HG02763 (cell line): Measurements from ENCODE around the gene SYT9.

Source experiments
- ATAC-seq: cut with Tn5 transposase; IDR thresholded peaks from one replicate; pipeline ENCODE4 v1.9.1; 2021; ENCODE audit warnings: mild to moderate bottlenecking, moderate library complexity; ENCODE audit not compliant: unreplicated experiment

The SYT9 gene

DNA sequence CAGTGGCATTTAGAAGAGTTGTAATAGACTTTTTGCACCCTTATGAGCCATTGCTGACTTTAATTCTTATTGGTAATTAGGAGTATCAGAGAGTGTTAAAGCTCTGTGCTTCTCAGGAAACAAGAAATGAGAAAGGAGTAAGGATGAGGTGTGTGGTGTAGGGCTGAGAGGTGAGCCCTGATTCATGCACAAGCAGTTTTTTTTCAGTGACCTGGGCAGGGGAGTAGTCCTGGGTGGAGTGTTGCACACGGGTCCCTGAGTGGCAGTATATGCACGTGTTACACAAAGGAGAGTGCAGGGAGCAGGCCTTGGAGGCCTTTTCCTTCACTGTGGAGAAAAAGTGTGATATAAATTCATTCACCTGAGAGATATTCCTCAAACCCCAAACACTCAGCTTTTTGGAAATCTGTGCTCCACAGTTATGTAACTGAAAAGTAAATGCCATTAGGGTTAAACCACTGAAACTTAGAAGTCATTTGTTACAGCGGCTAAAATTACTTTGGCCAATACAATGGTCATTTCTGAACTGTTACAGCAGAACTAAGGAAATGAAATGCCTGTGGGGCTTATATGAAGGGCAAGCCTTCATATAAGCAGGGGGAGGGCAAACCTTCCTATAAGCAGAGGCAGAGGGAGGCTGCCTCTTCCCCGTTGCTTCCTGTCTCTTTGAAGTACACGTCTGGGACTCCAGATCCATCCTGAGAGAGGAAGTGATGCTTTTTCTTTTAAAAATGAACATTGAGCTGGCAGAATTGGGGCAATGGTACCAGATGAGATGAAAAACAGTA is 171.0 kb downstream of the SYT9 start:
- ATAC-seq: no peak

DNA sequence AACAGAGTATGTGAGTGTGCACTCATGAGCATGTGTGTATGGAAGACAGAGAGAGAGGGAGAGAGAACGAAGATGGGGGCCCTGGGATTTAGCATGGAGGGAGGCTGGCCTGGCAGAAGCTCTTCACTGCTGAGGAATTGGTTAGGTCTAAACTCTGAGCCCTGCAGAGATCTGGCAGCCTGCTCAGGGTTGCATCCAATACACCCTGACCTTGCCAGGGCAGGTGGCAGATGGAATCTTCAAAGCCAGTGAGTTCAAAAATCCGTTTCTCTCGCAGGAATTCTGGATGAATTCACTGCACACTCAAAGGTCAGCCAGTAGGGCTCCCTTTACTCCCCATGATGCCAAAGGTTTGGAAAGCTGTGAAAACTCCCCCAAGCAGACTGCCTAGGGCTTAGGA is 172.2 kb downstream of the SYT9 start:
- ATAC-seq: no peak

DNA sequence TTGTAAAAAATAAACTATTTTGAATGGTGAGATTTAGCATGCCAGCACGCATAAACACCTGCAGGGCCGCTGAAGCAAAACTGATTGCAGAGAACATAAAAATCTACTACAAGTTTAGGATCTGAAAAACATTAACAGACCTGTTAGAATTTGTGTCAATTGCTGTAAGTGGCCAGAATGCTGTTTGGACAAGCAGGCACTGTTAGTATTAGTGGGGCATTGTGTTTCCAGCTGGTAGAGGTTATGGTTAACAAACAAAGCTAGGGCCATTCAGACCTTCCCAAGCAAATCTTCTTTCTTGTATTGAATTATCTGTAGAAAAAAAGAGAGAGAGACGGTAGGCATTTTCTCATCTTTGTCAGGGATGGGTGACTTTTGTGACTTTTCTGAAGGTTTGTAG is 176.0 kb downstream of the SYT9 start:
- no peak for ATAC-seq

DNA sequence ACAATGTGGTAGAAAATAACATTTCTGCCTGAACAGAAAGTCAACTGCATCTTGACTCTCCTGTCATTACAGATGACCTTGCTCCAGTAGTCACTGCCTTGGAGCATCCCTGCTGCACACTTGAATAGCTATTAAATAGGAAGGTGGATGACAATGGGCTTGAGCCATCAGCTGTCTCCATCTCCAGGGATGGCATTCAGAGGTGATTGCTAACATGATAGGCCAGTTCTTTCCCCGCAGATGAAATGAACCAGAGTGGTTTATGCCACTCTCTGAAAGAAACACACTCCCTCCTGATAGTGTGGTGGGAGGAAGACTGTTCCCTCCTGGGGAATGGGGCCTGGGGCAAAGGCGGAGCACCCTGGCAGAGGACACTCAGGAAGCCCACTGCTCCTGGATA is 176.5 kb downstream of the SYT9 start:
- ATAC-seq: no peak

DNA sequence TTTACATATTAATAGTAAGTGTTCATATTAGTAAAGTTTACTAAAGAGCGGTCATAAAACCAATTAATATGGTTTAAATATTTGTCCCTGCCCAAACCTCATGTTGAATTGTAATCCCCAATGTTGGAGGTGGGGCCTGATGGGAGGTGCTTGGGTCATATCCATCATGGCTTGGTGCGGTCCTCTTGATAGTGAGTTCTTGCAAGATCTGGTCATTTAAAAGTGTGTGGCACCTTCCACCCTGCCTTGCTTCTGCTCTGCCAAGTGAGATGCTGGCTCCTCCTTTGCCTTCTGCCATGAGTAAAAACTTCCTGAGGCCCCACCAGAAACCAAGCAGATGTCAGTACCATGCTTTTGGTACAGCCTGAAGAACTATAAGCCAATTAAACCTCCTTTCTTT is 178.8 kb downstream of the SYT9 start:
- no peak for ATAC-seq

DNA sequence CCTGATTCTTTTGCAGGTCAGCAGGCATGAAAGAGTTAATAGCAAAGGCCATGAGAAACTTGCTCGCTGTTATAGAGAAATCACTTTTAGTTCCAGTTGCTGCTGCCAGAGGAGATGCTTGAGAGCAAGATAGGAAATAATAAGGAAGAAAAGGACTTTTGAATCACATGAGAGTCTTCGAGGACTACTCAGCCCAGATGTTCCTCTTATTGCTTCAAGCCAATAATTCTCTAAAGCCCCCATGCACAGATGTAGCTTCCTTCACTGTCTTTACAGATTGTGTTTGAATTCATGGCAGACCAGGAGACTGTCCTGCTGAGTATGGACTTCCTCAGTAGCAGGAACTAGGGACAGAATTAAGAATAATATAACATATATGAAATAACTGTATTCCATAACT is 183.5 kb downstream of the SYT9 start:
- no peak for ATAC-seq

DNA sequence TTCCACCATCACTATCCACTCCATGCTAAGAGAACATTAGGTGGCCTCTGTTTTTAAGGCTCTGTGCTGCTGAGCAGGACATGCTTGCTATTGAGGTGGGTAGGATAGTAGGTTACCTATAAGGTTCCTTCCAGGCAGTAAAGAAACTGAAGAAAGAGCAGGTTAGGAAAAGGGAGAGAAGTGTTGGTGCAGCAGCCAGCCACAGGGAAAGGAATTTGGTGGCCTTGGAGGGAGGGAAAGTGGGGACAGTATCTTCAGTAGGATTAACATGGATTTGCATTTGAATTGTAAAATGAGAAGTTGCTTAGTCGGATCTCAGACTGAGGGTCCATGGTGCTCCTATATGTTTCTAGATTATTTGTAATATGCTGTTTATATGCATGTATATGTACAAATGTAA is 184.4 kb downstream of the SYT9 start:
- no peak for ATAC-seq

DNA sequence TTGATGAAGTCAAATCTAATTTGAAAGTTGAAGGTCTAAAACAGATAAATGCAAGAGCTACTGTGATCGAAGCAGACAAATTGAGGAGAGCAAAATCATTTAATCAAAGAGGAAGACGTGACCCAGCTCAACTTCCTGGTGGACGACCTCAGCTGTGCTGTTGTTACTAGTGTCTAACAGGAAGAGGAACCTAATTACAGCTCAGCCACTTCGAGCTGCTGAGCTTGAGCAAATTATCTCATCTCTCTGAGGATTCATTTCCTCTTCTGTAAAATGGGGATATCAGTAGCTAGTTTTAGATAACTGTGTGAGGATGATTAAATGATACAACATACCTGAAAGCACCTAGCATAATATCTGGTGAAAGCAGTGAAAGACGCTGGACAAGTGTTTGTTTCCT is 185.0 kb downstream of the SYT9 start:
- ATAC-seq: peak; percentile 80

DNA sequence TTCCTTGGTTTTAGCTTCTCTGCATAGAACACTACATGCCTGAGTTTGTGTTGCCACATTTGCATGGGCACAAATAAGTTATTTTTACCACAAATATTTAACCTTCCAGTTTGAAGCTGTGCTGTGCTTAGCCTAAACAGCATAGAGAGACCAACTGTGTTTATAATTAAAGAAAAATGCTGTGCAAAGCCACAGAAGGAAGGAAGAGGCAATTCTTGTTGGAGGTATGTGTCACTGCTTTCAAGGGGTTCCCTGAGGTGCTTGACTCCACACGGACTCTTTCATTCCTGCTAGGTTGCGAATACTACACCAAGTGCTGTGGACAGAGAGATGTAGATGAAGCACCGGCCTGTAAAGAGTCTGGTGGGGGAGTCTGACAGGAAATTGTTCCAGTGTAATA is 186.0 kb downstream of the SYT9 start:
- no peak for ATAC-seq

DNA sequence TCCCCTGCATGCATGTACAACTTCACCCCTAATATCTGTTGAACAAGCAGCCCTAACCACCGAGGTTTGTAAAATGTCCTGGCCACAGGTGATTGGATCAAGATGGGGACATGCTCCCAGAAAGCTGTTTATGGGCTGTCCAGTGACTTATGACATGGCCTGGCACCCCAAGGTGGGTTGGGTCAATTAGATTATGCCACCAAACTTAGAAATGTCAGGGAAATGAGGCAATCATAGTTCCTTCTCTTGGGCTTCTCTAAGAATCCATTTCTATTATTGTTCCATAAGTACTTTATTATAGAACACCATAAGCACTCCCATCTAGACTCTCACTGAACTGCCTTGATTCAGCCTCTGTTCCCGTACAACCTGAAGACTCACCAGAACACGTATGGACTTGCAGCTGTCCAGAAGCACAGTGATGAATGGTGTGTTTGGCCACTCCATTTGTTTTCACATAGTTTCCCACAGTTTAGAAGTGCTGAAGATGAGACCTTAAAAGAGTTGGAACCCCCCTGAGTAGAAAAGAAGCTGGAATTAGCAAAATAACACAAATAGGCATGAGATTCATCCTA is 188.1 kb downstream of the SYT9 start:
- no peak for ATAC-seq

DNA sequence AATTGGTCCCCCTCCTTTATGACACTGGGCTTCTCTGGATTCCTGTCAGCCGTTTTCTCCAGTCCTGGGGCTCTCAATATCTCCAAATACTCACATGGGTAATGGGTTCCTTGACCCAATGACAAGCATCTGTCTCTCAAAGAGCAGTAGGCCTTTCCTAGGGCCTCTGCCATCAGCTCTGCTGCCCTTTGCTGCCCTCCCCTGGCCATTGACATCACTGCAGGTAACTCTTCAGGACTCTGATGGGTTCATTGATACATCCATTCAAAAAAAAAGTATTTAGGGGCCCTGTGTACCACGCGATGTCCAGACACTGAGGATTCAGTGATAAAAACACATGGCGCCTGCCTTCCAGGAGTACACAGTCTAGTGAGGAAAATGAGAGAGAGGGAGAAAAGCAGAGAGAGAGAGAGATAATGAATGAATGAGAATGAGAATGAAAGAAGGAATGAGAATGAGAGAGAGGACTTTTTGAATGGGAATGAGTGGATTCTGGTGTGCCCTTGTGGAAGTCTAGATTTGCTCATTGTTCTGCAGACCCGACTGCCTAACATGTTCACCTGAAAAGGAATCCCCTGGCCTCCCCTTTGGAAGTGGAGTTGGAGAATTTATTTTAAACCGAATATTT is 191.0 kb downstream of the SYT9 start:
- ATAC-seq: peak; percentile 77

DNA sequence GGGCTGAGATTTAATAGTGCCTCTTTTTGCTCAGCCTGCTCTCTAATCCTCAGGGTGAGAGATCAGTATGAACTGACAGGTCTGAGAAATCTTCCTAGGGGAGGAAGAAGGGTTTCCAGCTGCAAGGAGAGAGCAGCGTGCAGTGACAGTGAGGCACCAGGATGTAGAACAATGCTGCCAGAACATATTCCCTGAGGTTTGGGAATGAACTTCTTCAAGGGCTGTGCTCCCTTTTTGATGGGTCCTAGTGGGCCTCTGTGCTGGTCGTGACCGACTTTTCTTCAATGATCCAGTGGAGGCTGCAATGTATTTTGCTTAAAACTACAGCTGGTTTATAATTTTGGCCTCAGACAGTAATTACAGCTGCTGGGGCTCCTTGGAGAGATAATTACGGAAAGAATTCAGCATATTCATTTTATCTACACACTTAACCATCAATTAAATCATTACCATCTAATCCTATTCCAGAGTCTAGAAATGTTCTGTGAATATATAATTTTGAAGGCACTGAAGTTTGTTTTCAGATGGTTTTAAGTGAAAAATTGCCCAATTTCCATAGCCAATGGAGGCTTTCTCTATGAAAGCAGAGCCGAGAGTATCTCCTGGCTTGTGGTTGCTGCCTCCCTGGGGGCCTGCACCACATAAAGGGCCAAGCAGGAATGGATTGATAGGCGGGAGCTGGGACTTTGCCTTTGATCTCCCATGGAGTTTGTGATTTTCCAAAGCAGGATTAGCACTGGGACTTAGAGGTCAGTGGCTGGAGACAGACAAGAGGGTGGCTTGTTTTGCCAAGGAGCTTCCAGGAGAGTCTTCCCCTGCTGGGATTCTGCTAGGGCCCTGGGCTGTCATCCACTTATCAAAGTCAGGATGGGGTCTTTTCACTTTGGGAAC is 192.6 kb downstream of the SYT9 start:
- no peak for ATAC-seq

DNA sequence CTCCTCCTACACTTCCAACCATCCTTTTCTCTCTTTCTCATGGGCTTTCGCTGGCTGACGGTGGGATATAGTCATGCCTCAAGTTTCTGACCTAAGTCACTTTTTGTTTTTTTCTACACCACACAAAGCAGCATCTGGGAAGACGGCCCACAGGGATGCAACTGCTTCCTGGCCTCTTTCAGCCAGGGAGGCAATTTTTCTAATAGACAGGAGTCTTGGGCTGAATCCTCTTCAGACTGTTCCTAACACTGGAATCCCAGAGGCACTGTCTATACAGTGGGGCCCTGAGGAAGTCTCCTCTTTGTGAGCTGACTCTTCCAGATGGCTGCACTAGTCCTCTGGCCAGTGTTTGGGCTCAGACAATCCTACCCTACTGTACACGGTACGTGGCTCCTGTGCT is 193.9 kb downstream of the SYT9 start:
- no peak for ATAC-seq

DNA sequence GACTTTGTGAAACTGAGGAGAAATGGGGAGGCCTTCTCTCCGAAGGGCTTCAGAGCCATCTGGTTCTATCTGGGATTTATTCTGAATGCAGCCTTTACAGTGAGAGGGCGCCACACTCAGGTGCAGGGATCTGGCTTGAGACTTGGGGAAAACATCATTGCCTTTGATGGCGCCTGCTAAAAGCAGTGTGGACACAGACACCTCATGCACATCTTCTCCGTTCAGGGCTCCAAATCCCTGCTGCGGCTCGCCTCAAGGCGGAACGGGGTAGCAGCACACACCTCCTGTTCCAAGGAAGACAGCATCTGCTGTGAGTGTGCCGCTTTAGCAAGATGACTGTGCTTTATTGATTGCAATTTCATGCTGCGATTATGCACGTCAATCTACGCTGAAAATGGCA is 196.5 kb downstream of the SYT9 start:
- no peak for ATAC-seq

DNA sequence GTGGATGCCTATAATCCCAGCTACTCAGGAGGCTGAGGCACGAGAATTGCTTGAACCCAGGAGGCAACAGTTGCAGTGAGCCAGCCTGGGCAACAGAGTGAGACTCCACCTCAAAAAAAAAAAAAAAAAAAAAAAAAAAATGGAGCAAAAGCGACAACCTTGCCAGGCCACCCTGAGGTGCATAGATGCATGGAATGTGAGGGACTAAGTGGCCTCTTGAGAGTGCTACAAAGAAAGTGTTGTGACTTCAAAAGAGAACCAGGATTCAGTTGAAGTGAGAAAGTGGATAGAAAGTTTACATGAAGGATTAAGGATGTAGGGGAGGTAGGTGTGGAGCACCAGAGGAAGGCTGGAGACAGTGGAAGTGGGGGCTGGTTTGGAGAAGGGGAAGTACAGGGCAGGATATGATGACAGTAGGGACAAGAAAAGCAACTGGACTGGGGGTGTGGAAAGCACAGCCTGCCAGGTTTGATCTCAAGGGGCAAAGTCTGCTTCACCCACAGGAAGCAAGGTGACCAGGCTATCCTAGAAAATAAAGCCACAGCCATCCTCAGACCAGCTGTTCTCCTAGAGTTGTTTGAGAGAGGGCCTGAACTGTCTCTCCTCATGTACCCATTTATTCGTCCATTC is 197.6 kb downstream of the SYT9 start:
- ATAC-seq: no peak

DNA sequence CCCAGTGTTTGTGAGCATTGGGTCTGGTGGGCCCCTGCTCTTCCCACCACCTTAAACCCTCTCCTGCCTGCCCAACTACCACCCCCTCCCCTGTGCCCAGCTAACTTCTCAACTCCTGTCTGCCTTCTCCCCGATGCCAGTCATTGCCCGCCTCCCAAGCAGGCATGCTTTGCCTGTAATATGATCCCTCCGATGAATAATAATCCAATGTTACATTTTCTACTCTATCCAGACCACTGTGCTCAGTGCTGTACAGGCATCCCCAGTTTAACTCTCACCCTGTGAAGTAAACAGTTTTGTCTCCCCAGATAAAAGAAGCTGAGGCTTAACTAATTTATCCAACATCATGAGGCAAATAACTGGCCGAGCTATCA is 198.1 kb downstream of the SYT9 start:
- ATAC-seq: no peak

DNA sequence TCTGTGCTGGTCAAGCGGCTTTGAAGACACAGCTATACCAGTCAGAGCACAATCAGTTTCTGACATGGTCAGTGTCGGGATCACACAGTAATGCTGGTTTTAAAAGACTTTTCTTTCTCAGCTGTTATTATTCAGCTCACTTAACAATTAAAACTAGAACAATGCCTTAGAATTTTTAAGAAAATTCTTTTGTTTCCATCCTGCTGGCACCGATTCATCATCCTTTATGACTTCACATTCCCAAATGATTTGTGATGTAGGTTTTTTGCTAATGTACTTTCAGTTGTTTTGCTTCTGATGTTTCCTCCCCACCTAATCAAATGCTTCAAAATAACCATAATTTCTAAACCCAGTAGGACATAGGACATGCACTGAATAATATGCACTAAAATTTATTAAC is 199.1 kb downstream of the SYT9 start:
- no peak for ATAC-seq

DNA sequence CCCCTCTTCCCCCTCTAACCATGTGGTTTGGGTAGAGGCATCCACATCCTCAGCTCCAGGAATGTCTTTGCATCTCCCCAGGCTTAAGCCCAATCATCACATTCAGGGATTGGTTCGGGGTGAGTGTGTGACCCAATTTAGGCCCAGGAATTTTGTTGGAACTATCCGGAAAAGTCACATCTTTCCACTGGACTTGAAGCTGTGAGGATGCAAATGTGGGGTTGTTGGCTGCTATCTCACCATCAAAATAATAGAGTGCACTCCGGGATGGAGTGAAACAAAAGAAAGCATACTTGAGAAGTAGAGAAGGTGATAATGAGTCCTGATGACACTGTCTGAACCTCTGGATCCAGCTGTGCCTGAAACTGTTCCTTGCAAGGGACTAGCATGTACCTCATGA is 199.8 kb downstream of the SYT9 start:
- no peak for ATAC-seq

DNA sequence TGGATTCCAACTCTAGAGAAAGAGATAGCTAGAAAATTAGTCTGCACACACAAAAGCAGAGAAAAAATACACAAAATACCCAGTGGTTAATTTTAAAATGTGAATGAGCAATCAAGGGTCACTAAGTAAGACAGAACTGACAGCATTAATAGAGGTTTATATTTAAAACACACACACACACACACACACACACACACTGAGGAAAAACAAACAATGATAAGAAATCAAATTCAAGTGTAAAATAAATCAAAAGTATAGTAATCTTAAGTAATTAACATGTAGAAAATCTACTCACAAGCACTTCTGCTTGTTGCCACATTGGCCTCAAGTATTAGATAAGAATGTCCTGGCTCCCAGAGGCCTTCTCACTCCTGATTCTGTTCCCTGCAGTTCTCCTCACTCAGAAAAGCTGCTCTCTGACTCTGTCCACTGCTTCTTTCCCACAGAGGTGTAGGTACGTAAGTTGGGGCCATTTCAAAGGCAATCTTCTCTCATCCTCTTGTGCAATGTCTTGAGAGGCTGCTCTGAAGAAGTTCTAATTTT is 200.3 kb downstream of the SYT9 start:
- no peak for ATAC-seq

DNA sequence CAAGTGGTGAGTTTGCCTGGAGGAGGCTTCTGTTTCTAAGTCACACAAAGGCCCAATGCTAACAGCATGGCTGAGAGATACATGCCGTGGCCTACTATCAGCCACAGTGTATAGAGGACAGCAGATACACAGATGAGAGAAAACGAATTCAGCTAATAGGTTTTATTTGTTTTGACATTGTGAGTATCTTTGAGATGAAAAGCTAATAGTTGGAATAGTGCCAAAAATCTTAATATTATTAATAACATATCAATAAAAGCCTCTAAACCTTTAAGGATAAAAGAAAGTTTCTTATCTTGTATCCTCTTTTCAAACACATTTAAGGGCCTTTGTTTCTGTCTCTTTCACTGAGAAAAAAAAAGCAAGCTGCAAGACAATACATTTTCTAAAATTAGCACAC is 203.2 kb downstream of the SYT9 start:
- ATAC-seq: no peak

DNA sequence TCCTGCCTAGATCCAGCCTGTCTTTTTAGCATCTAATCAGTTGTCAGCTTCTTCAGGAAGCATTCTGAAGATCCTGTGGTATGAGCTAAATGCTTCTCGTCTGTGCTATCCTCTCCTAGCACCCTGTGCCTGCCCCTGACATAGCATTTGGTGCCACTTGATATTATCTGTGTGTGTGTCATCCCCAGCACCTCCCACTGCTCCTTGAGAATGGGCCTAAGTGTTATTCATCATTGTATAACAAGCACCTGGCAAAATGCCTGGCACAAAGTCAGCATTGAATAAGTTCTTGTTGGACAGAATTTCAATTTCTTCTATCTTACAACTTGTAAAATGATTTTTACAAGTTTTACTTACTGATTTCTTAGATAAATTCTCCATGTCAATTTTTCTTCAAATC is 205.5 kb downstream of the SYT9 start:
- ATAC-seq: no peak
